NCI-H2227 (cell line): Measurements from ENCODE around the gene PARP14.
A peak's percentile ranks its signal among the peaks of the same experiment; 100 is the strongest.
"Not testable (repeated sequence)": the region's sequence is repeated elsewhere in the genome, so short reads cannot be mapped to it uniquely, and the experiment has no call there.

ENCODE experiments used
- DNase-seq: peaks from one replicate; lab custom pipeline; 2025; ENCODE audit not compliant: unreplicated experiment; lab: John Stamatoyannopoulos, UW

Gene PARP14

GRCh38 chr3:122680475-122681283 is at the start of gene PARP14:
TSS of gene PARP14 (plus strand) at chr3:122680839. CDS start at chr3:122680884, 45 bp downstream.
- peak; percentile 47 for DNase-seq

- DNase-seq = no peak
Observed at GRCh38 chr3:122635789-122636188, 44.9 kb upstream of the PARP14 start.

- no peak for DNase-seq
Observed at GRCh38 chr3:122636697-122637096, 43.9 kb upstream of the PARP14 start.

- DNase-seq = no peak
Observed at GRCh38 chr3:122640437-122640999, 40.1 kb upstream of the PARP14 start.

GRCh38 chr3:122642935-122643334 is 37.7 kb upstream of the PARP14 start:
- no peak for DNase-seq

GRCh38 chr3:122646146-122646988 is 34.3 kb upstream of the PARP14 start:
- no peak for DNase-seq

- DNase-seq = not testable (repeated sequence)
Observed at GRCh38 chr3:122651233-122651907, 29.3 kb upstream of the PARP14 start.

GRCh38 chr3:122651962-122652361 is 28.7 kb upstream of the PARP14 start:
- DNase-seq = not testable (repeated sequence)

- DNase-seq = not testable (repeated sequence)
Observed at GRCh38 chr3:122658336-122658735, 22.3 kb upstream of the PARP14 start.

- DNase-seq = no peak
Observed at GRCh38 chr3:122660297-122660974, 20.2 kb upstream of the PARP14 start.

GRCh38 chr3:122661633-122662032 is 19.0 kb upstream of the PARP14 start:
- no peak for DNase-seq

- no peak for DNase-seq
Observed at GRCh38 chr3:122662505-122662904, 18.1 kb upstream of the PARP14 start.

- DNase-seq = peak; percentile 62
Observed at GRCh38 chr3:122665226-122665786, 15.3 kb upstream of the PARP14 start.

- no peak for DNase-seq
Observed at GRCh38 chr3:122665881-122666280, 14.8 kb upstream of the PARP14 start.

- no peak for DNase-seq
Observed at GRCh38 chr3:122668930-122669730, 11.5 kb upstream of the PARP14 start.

- DNase-seq = no peak
Observed at GRCh38 chr3:122671553-122671952, 9.1 kb upstream of the PARP14 start.

- no peak for DNase-seq
Observed at GRCh38 chr3:122674339-122674738, 6.3 kb upstream of the PARP14 start.

- DNase-seq = no peak
Observed at GRCh38 chr3:122676759-122677158, 3.9 kb upstream of the PARP14 start.

GRCh38 chr3:122677216-122677615 is 3.4 kb upstream of the PARP14 start:
- no peak for DNase-seq
